ENCODE measurements around the gene CXCR6. TPM values are rescaled to one million over a fixed set of nuclear protein-coding genes. Genes with fewer than 3 reads are reported as not detected.

The CXCR6 gene
- total and polyA plus RNA-seq, 2 of the 13 experiments (the other 11 are each of a cell fraction or from before 2014, with no cell fraction given) = not detected

DNA sequence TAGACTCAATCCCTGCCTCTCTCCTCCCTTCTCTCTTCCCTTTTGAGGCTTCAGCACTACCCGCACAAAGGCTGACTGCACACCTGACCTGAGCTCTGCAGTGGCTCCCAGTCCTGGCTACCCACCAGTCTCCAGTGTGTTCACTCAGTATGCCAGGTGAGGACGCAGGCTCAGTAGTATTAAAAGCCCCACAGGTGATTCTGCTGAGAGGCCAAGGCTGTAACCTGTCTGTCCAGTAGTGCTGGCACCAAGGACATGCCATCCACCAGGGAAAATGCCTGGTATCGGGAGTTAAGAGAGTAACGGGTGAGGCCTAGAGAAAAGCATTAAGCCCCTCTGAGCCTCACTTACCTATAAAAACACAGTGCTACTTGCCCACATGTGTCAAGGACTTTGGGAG, 31.4 kb downstream of the CXCR6 start:
- CTCF ChIA-PET (ENCODE audit: low intra/inter-chr PET ratio, low total read pairs) = no interaction called here
- no peak overlapping the region for H3K9ac ChIP-seq (ENCODE audit: insufficient read depth, low read depth, low read length)
- FAIRE-seq (no peak), DNase-seq (ENCODE audit: low spot score) (no peak), ATAC-seq (no peak)
- H3K4me3 ChIP-seq (replicated peaks in 1 of 3; ENCODE audit: insufficient read depth in 1 of 3, low read depth in 2 of 3, low read length in 3 of 3) = no peak overlapping the region
- H3K4me2 ChIP-seq (ENCODE audit: low read depth, low read length) = no peak overlapping the region
- H2AFZ ChIP-seq (ENCODE audit: low read length) = no peak overlapping the region
- peaks cover 7 to 64% of the 10 kb centered on the region in 2 experiments for H3K36me3 ChIP-seq (replicated peaks in 1 of 2; ENCODE audit: control insufficient read depth in 1 of 2, insufficient read depth in 2 of 2, low read length in 2 of 2)
- POLR2A ChIA-PET = no interaction called here
- WGBS (ENCODE audit: low lambda C conversion rate) = 83% methylated on average over 4 of the region's 4 CpGs
- no peaks in the 10 kb centered on the region for H3K27me3 ChIP-seq (ENCODE audit: control insufficient read depth in 1 of 2, insufficient read depth in 2 of 2, low read length in 2 of 2)
- H4K20me1 ChIP-seq (ENCODE audit: insufficient read depth, low read length) = no peaks in the 10 kb centered on the region
- H3K79me2 ChIP-seq (ENCODE audit: insufficient read depth, low read length) = no peaks in the 10 kb centered on the region
- BruUV-seq (replicated peaks) = no TSS peak
- intact Hi-C loops (cut with micrococcal nuclease; ENCODE audit: unreplicated experiment) = no loop called here
- H3K27ac ChIP-seq (ENCODE audit: extremely low read length, insufficient read depth, low read length) = no peak overlapping the region
- TF ChIP-seq ZNF788 (CRISPR knock-in tag; IDR thresholded peaks at IDR 0.05; ENCODE audit: borderline replicate concordance) (no peak), SYNCRIP (IDR thresholded peaks at IDR 0.05; ENCODE audit: insufficient read depth, low read depth, low read length) (no peak), MIXL1 (CRISPR knock-in tag; IDR thresholded peaks at IDR 0.05) (no peak), TBX2 (CRISPR knock-in tag; IDR thresholded peaks at IDR 0.05; ENCODE audit: borderline replicate concordance) (no peak)
- TF ChIP-seq, protein P1, sequence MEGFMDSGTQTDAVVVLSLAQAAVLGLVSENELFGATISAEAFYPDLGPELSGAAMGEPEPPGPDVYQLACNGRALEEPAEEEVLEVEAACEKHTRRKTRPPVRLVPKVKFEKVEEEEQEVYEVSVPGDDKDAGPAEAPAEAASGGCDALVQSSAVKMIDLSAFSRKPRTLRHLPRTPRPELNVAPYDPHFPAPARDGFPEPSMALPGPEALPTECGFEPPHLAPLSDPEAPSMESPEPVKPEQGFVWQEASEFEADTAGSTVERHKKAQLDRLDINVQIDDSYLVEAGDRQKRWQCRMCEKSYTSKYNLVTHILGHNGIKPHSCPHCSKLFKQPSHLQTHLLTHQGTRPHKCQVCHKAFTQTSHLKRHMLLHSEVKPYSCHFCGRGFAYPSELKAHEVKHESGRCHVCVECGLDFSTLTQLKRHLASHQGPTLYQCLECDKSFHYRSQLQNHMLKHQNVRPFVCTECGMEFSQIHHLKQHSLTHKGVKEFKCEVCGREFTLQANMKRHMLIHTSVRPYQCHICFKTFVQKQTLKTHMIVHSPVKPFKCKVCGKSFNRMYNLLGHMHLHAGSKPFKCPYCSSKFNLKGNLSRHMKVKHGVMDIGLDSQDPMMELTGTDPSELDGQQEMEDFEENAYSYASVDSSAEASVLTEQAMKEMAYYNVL (CRISPR knock-in tag; IDR thresholded peaks at IDR 0.05; ENCODE audit: borderline replicate concordance) = no peak
- TF ChIP-seq, protein P2, sequence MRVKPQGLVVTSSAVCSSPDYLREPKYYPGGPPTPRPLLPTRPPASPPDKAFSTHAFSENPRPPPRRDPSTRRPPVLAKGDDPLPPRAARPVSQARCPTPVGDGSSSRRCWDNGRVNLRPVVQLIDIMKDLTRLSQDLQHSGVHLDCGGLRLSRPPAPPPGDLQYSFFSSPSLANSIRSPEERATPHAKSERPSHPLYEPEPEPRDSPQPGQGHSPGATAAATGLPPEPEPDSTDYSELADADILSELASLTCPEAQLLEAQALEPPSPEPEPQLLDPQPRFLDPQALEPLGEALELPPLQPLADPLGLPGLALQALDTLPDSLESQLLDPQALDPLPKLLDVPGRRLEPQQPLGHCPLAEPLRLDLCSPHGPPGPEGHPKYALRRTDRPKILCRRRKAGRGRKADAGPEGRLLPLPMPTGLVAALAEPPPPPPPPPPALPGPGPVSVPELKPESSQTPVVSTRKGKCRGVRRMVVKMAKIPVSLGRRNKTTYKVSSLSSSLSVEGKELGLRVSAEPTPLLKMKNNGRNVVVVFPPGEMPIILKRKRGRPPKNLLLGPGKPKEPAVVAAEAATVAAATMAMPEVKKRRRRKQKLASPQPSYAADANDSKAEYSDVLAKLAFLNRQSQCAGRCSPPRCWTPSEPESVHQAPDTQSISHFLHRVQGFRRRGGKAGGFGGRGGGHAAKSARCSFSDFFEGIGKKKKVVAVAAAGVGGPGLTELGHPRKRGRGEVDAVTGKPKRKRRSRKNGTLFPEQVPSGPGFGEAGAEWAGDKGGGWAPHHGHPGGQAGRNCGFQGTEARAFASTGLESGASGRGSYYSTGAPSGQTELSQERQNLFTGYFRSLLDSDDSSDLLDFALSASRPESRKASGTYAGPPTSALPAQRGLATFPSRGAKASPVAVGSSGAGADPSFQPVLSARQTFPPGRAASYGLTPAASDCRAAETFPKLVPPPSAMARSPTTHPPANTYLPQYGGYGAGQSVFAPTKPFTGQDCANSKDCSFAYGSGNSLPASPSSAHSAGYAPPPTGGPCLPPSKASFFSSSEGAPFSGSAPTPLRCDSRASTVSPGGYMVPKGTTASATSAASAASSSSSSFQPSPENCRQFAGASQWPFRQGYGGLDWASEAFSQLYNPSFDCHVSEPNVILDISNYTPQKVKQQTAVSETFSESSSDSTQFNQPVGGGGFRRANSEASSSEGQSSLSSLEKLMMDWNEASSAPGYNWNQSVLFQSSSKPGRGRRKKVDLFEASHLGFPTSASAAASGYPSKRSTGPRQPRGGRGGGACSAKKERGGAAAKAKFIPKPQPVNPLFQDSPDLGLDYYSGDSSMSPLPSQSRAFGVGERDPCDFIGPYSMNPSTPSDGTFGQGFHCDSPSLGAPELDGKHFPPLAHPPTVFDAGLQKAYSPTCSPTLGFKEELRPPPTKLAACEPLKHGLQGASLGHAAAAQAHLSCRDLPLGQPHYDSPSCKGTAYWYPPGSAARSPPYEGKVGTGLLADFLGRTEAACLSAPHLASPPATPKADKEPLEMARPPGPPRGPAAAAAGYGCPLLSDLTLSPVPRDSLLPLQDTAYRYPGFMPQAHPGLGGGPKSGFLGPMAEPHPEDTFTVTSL (CRISPR knock-in tag; IDR thresholded peaks at IDR 0.05; ENCODE audit: borderline replicate concordance) = no peak
- no peaks in the 10 kb centered on the region for H3K4me1 ChIP-seq (ENCODE audit: insufficient read depth, low read length)
- in situ Hi-C loops (cut with HindIII; ENCODE audit: extremely low pct_ligation_motif_present, low pct_unique_long_range_greater_than_20kb) = no loop called here
- H3K9me3 ChIP-seq (ENCODE audit: low read length) = no peaks in the 10 kb centered on the region
